HG02840 (cell line): Measurements from ENCODE around the gene ZCCHC7.
"Not testable (repeated sequence)": the region's sequence is repeated elsewhere in the genome, so short reads cannot be mapped to it uniquely, and the experiment has no call there.

Source experiments
- ATAC-seq: cut with Tn5 transposase; IDR thresholded peaks from one replicate; pipeline ENCODE4 v1.9.1; 2021; ENCODE audit warnings: mild to moderate bottlenecking, moderate library complexity, moderate number of reproducible peaks; ENCODE audit not compliant: unreplicated experiment, low FRiP score

The ZCCHC7 gene

GRCh38 chr9:37203456-37203855, 83.1 kb downstream of the ZCCHC7 start:
- not testable (repeated sequence) for ATAC-seq

DNA sequence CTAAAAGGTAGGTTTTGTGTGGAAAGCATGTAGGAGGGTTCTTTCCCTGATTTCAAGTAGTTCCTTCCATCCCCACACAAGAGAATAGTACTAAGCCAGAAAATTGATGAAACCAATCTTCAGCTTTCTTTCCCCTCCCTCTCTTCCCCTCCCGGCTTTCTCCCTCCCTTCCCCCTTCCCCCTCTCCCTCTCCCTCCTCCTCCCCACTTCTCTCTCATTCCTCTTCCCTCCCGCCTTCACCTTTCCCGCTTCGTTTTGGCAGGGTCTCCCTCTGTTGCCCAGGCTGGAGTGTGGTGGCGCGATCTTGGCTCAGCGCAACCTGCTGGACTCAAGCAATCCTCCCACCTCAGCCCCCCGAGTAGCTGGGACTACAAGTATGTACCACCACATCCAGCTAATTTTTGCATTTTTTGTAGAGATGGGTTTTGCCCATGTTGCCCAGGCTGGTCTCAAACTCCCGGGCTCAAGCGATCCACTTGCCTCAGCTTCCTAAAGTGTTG, 85.8 kb downstream of the ZCCHC7 start:
- no peak for ATAC-seq

DNA sequence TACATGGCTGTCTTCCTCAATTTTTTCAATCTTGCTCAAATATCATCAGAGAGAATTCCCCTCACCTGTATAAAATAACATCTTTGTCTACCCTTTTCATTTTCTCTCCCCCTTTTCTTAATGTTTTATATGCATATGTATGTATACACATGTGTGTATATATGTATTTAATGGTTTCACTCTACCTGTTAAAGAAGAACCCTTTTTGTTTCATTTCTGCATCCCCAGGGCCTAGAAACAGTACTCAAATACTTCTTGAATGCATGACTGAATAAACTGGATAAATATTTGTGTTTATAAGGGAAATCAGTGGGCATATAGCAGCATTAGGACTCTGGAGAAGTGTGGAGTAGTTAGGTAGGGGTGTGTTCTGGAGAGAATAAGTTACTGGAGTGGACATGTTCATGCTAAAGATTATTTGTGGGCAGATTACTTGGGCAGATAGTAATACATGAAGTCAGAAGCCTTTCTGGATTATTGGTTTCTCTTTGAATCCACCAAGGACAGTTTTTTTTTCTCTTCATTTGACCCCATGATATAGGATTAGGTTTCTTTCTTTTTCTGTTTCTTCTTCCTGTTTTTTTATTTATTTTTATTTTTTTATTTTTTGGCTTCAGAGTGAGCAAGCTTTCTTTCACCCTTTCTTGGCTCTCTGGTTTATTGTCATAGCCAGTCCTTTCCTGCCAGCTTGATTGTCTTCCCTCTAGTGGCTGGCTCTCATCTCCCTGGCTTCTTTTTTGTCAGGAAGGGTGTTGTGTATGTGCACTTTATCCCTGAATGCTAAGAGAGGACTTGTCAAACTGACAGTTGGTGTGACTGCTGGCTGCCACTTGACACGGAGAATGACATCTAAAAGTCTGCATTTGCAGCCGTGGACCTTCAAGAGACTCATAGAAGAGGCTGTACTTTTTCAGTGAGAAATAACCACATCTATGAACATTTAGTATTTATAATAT, 89.3 kb downstream of the ZCCHC7 start:
- no peak for ATAC-seq

GRCh38 chr9:37210737-37211523, 90.6 kb downstream of the ZCCHC7 start:
- no peak for ATAC-seq

DNA sequence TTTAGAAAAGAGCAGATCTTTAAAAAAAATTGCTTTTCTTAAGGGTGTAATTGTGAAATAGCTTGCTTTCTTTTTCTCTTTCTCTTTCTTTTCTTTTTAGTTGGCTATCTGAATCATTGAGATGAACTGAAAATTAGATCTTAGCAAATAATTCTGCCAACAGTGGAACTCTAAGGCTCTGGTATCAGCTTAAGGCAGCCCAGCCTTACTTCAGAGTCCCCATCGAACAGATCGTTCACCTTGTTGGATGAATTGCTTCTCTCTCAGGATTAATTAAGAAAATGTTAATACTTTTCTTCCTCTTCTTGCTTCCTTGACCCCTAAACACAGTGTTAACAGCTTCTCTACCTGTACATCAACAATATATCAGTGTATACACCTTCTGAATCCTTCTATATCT, 92.1 kb downstream of the ZCCHC7 start:
- ATAC-seq: no peak

DNA sequence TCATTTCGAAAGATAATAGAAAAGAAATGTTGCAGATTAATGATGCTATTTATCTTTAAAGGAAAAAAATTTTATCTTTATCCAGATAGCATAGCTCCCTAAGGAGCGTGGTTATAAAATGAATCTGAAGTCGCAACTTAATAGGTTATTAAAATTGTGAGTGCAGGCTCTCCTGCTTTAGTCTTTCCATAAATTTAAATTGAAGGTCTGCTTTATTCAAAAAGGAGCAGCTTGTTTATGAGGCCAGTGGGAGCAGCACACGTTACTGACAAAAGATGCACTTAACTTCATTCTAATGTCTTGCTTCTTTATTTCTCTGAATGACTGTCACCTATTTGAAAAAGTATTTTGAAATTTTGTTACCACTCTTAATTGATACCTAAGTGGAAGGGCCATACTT, 95.0 kb downstream of the ZCCHC7 start:
- no peak for ATAC-seq

GRCh38 chr9:37215830-37216229, 95.5 kb downstream of the ZCCHC7 start:
- ATAC-seq: no peak

GRCh38 chr9:37217161-37217560, 96.8 kb downstream of the ZCCHC7 start:
- ATAC-seq: no peak

- no peak for ATAC-seq
Measured at GRCh38 chr9:37218800-37219425, 98.5 kb downstream of the ZCCHC7 start.

DNA sequence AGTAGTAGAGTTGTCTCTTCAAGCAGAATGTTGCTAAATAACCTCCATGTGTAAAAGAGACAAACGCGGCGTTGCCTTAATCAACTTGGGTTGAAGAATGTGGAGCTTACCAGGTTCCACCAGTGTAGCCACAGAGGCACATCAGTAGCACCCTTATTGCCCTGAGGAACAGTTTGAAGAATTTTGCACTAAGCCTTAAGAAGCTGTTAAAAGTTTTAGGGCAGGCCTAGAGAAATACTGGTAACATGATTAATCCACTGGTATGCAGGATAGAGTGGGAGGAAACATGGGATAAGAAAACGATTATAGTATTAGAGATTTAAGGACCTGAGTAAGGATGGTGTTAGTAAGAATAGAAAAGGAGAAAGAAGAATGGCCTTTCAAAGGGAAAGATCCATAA, 100.6 kb downstream of the ZCCHC7 start:
- no peak for ATAC-seq

DNA sequence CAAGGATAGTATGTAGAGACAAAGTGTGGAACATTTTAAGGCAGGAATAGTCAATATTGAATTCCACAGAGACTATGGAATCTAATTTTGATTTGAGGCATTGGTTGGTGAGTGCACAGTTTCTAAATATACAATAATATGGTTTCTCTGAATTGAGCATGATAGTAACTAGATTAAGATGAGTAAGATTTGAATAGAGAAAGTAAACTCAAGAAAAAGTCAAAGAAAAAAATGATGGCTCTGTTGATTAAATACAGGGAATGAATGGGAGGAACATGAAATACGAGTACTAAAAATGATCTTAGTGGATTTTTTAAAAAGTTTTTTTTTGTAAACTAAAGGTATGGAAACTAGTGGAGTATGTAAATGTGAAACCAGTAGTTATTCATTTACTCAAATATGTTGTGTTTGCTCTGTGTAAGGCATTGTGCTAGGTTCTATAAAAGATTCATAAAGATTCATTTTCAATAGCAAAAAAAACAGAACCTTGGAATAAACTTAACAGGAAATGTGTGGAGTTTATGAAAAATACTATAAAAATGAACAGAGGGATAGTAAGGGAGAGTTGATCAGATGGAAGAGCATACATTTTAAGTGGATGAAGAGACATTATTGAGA, 101.2 kb downstream of the ZCCHC7 start:
- no peak for ATAC-seq

- no peak for ATAC-seq
Measured at GRCh38 chr9:37229455-37229854, 109.1 kb downstream of the ZCCHC7 start.

GRCh38 chr9:37229882-37230482, 109.6 kb downstream of the ZCCHC7 start:
- ATAC-seq: no peak

- ATAC-seq: no peak
Measured at GRCh38 chr9:37236822-37237221, 116.4 kb downstream of the ZCCHC7 start.

- no peak for ATAC-seq
Measured at GRCh38 chr9:37238122-37238521, 117.7 kb downstream of the ZCCHC7 start.

GRCh38 chr9:37239224-37239859, 119.0 kb downstream of the ZCCHC7 start:
- ATAC-seq: no peak

DNA sequence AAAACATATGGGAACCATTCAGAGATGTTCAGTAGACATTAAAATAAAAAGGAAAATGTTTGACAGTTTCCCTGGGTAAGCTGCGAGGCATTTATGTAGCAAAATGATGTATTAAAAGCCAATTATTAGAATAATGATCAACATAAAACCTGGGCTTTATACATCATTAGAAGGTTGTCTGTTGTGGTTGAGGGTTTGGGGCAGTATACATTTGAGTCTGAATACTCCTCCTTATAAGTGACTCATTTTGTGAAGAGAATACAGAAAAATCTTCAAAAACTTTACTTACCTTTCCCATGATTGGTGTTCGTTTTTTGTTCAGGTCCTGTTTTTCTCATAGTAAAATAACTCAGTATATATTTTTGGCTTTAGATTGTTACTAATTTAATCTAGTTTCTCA, 119.5 kb downstream of the ZCCHC7 start:
- ATAC-seq: no peak

DNA sequence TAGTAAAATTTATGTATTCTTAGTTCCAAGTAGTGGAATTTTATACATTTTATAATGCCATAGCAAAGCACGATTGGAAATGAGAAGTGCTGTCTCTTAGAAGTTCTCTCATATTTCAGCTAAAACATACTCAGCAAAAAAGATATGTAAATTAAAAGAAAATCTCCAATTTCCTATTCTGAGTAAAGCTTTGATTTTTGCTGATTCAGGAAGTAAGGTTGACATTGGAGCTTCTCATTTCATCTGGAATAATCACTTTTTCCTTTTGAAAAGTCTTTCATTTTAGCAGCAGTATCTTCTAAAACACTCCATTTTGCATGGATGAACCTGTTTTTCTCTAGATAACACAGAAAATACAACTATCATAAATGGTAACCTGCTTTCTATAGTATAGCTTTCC, 121.0 kb downstream of the ZCCHC7 start:
- no peak for ATAC-seq

DNA sequence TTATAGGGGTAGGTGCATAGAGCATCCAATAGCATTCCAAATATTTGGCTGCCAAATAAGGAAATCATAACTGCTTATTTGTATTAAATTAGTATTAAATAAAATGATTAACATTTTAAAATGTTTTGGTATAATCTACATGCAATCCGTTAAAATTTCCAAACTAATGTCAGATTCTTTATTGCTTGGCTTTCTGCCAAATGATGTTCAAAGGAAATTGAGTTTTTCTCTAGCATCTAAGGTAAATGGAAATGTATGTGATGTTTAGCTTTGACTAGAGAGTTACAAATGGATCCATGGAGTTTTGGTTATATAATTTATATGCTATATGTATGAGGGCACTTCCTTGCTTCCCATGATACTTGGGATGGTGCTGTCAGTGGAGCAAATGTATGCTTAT, 121.7 kb downstream of the ZCCHC7 start:
- ATAC-seq: no peak
